HCEC 1CT (cell line): Measurements from ENCODE around the gene ISG15.
"Not testable (repeated sequence)": the region's sequence is repeated elsewhere in the genome, so short reads cannot be mapped to it uniquely, and the experiment has no call there.

Experiments
- DNase-seq: peaks from one replicate; pipeline ENCODE4 v3.0.0-alpha.2; 2017

ISG15 gene

DNA sequence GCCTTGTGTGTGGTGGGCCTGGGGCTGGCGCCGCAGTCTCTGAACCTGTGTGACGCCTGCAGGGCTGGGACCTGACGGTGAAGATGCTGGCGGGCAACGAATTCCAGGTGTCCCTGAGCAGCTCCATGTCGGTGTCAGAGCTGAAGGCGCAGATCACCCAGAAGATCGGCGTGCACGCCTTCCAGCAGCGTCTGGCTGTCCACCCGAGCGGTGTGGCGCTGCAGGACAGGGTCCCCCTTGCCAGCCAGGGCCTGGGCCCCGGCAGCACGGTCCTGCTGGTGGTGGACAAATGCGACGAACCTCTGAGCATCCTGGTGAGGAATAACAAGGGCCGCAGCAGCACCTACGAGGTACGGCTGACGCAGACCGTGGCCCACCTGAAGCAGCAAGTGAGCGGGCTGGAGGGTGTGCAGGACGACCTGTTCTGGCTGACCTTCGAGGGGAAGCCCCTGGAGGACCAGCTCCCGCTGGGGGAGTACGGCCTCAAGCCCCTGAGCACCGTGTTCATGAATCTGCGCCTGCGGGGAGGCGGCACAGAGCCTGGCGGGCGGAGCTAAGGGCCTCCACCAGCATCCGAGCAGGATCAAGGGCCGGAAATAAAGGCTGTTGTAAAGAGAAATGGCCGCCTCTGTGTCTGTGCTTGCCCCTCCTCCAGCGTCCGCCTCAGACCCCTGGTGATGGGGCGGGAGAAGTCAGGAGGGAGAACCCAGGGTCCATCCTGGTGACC, 788 bp downstream of the ISG15 start:
- DNase-seq = peak; percentile 54

DNA sequence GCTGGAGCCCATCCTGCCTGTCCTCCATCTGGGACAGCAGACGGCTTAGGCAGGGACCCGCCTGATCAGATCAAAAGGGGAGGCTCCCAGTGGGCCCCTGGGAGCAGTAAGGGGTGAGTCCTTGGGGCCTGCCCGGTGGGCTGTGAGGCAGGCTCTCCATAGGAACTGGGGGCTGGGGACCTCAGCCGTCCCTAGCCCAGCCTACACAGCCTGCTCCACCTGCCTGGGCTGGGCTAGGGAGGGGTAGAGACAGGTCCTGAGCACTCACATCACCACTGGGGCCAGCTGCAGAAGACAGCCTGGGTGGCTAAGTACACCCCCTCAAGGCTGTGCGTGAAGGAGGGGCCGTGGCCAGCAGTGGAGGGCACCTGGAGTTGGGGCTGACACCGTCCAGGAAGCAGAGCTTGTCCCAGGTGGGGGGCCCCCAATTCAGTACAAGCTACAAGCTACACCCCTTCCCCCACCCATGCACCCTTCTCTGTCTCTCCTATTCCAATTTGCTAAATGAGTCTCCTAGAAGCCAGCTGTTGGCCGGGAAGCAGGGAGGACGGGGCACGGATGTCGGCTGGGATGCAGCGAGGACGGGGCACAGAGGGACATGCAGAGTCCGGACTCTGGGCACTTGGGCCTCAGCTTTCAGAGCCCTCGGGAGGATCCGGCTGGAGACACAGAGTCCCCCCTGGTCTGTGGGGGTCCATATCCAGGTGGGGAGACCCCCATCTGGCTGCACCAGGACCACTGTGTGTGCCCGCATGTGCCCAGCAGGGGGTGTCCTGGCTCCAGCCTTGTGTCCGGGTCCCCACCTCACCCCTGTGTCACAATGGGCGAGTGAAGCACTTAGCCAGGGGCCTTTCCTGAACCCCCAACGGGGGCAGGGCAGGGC, 1.7 kb downstream of the ISG15 start:
- DNase-seq = no peak

DNA sequence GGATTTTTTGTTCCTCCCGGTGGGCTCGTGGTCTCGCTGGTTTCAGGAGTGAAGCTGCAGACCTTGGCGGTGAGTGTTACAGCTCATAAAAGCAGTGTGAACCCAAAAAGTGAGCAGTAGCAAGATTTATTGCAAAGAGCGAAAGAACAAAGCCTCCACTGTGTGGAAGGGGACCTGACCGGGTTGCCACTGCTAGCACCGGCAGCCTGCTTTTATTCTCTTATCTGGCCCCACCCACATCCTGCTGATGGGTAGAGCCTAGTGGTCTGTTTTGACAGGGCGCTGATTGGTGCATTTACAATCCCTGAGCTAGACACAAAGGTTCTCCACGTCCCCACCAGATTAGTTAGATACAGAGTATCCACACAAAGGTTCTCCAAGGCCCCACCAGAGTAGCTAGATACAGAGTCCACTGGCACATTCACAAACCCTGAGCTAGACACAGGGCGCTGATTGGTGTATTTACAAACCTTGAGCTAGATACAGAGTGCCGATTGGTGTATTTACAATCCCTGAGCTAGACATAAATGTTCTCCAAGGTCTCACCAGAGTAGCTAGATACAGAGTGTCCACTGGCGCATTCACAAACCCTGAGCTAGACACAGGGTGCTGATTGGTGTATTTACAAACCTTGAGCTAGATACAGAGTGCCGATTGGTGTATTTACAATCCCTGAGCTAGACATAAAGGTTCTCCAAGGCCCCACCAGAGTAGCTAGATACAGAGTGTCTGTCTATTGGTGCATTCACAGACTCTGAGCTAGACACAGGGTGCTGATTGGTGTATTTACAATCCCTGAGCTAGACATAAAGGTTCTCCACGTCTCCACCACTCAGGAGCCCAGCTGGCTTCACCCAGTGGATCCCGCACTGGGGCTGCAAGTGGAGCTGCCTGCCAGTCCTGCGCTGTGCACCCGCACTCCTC, 4.4 kb downstream of the ISG15 start:
- DNase-seq = not testable (repeated sequence)

DNA sequence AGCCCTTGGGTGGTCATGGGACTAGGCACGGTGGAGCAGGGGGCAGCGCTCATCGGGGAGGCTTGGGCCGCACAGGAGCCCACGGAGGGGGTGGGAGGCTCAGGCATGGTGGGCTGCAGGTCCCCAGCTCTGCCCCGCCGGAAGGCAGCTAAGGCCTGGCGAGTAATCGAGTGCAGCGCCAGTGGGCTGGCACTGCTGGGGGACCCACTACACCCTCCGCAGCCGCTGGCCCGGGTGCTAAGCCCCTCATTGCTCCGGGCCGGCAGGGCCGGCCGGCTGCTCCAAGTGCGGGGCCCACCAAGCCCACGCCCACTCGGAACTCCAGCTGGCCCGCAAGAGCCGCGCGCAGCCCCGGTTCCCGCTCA, 5.0 kb downstream of the ISG15 start:
- DNase-seq = not testable (repeated sequence)

DNA sequence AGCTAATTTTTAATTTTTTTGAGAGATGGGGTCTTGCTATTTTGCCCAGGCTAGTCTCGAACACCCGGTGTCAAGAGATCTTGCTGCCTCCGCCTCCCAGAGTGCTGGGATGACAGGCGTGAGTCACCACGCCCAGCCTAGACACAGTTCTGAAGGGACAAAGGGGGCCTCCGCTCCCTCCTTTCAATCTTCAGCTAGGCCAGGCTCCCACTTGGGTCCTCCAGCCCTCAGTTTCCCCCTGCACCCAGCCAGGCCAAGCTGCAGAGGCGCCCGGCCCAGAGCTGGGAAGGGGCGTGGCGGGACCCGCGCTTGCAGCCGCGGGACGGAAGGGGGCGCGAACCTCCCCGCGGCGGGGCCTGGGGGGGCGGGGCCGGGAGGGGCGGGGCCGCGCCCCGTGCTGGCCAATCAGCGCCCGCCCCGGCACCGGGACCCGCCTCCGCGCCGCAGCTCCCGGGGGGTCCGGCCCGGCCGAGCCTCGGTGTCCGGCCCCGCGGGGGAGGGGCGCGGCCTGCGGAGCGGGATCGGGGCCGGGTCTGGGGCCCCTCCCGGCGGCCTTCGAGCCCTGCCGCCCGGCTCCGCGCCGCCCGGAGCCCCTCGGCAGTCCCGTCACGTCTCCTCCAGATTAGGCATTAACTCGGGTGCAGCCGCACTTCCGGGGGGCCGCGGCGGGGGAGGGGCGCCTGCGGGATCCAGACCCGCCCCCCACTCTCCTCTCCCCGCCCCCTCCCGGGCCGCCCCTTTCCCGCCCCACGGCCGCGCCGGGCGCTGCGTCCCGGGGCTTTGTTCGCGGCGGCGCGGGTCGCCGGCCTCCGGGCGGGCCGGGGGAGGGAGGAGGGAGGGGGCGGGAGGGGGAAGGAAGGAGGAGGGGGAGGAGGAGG, 6.1 kb downstream of the ISG15 start:
- peak; percentile 82 for DNase-seq

DNA sequence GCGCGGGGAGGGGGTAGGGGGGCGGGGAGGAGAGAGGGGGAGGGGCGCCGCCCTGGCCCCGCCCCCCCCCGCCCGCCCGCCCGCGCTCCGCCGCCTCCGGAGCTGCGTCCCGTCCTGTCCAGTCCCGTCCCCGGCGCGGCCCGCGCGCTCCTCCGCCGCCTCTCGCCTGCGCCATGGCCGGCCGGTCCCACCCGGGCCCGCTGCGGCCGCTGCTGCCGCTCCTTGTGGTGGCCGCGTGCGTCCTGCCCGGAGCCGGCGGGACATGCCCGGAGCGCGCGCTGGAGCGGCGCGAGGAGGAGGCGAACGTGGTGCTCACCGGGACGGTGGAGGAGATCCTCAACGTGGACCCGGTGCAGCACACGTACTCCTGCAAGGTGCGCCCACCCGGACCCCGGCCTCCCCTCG, 6.7 kb downstream of the ISG15 start, which contains the start of gene AGRN:
Gene AGRN, plus strand, starts transcription at position 121 of the 405 bp plus-strand sequence. Its CDS starts 53 bp downstream, at position 174.
- DNase-seq = peak; percentile 42

DNA sequence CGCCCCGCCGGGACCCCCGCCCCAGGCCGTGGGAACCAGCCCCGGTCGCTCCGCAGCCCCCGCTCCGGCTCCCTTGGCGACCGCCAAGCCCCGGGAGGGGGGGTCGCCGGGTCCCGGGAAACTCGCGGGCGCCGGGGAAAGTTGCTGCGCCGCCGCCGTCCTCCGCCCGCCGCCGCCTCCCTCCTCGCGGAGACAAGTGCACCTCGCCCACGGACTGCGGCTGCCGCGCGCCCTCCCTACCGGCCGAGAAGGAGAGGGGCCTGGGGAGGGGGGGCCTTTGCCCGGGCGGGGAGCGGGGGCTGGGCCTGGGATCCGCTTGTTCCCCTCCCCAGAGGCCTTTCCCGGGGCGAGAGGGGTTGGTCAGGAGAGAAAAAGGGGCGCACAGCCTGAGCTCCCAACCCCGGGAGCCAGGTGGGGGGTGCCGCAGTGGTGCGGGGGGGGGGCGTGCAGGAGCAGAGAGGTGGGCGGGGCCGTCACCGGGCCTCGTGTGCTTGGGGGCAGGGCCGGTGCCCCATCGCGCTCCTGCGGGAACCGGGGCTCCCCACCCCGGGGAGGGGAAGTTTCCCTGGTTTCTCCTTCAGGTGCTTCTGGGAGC, 7.2 kb downstream of the ISG15 start:
- DNase-seq = peak; percentile 22

DNA sequence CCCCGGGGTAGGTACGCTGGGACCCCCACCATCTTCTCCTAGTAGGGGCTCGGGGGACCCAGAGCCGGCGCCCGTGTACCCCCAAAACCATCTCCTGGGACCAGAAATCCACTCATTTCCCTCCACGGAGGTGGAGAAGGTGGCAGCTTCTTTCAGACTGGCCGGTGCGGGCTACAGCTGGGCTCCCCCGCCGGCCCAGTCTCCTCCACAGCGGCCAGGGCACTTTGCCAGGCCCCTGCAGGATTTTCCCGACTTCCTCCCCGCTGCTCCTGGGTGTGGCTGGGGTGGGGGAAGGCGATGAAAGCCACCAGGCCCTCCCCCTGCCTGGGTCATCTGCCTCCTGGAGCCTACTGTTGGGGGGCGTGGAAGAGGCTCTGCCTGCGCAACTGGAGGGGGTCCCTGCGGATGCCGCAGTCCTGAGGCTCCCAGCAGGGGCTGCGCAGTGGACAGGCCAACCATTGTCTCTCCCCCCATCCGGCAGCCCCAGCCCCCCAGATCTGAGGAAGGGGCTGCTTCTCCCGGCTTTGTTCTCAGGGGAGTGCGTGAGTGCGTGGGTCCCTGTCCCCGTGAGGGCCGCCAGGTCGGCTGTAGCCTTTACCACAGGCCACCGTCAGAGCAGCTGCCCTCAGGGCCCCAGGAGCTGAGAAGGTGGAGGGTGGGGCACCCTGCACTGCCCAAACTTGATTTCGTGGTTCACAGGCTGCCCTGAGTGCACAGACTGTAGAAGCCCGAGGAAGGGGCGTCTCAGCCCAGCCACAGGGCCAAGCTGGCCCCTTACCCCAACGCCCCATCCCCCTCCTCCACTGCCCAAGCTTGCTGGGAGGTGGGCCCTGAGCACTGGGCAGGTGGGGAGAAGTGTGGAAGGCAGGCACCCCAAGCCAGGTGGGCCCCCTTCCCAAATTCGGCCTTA, 8.0 kb downstream of the ISG15 start:
- DNase-seq = peak; percentile 69

DNA sequence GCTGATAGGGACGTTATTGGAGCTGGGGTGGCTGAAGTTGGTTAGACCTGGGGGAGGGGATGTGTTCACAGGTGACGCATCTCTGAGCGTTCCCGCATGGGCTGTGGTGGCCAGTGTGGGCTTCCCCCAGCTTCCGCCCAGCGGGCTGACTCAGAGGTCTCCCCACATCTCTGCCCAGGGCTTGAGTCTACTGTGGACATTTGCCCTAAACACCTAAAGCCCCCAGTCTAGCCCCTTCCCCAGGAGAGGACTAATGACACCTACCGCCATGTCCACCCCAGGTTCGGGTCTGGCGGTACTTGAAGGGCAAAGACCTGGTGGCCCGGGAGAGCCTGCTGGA, 8.6 kb downstream of the ISG15 start:
- peak; percentile 71 for DNase-seq

DNA sequence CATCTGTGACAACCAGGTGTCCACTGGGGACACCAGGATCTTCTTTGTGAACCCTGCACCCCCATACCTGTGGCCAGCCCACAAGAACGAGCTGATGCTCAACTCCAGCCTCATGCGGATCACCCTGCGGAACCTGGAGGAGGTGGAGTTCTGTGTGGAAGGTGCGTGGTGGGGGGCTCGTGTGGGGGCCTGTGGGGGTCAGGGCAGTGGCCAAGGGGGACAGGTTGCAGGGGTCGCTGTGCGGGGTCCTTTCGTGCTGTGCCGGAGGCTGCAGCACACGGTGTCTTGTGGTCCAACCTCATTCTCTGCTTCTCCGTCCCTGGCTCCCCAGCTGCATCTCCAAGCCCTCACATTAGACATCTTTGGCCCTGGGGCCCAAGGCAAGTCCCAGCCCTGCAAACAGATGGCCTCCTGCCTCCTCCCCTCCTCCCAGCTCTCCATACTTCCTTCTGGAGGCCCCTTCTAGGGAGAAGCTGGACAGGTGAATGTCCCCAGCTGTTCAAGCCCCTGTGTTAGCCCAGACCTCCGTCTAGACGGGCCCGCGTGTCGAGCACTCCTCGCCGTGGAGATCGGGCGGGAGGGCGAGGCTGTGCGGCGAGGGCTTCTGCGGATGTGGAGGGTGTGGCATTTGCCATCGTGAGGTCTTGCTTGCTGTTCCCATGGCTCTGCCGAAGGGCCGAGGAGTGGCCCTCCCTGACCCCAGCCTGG, 9.2 kb downstream of the ISG15 start:
- no peak for DNase-seq

DNA sequence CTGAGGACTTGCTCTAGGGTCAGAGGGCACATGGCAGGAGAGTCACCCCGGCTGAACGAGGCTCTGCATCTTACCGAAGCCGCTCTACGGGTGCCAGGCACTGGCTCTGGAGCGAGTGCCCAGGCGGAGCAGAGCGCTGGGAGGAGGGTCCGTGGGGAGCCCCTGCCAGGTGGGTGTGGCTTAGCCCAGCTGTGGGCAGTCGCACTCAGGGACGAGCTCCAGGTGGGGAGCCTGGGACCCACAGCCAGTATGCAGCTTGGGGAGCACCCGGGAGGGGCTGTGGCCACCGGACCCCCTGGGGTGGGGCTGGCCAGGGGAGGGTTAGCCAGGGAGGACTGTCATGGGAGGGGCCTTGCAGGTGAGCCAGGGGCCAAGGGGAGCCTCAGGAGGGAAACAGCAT, 10.4 kb downstream of the ISG15 start:
- DNase-seq = no peak

DNA sequence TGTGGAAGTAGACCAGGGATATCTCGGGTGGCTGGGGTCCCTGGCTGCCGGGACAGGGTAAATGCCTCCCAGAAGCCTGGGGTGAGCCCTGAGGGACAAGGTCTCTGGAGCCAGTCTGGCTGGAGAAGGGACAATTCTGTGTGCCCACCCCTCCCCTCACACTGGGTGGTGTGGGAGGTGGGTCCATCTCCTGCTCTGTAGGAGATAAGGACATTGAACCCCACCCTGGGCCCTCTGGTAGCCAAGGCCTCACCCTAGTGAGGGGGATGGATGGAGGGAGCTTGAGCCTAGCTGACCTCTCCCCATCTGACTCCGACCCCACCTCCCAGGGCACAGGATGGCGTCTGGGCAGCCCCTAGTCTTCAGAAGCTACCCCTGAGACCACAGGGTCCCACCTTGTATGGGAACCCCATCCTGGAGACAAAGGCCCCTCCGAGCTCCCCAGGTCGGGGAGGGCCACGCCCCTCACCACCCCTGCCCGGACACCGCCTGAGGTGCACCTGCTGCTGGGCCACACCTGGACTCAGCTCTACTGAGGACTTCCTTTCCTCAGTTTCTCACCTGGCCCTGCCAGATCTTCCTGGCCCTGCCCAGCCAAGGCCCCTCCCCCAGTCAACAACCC, 11.0 kb downstream of the ISG15 start:
- no peak for DNase-seq

DNA sequence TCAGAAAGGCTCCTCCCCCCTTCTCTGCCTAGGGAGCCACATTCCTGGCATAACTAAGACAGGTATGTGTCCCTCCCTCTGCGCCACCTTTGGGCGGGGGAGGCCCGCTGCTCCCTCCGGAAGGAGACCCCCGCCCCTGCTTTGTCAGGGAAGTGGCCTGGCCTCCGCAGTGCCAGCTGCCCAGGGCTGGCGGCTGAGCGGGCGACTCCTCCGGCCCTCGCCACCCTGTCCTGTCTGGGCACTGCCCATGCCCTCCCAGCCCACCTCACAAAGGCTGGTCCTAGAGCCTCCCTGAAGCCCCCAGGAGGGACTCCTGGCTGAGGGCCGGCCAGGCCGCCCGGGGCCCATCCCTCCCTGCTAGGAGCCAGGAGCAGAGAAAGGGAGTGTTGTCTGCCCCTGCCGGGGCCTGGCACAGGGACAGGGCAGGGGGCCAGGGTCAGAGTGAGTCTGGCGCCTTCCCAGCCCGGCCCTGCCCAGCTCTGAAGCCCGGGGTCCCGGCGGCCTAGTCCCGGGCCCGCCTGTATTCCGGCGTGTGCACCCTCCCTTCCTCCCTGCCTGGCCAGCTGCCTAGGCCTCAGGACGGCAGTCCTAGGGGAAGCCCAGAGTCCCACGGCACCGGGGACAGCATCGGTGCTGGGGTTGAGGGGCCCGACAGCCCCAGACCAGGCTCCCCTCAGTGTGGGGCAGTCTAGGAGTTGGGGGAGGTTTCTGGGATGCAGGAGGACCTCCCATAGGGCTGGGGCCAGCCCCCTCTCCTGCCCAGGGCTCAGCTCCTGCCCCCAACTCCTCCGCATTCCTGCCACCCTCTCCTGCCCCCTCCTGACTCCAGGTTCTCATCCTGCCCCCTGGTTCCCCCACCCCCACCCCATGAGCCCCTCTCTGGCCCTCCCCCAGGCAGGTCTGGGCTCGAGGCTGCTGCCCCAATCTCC, 11.7 kb downstream of the ISG15 start:
- DNase-seq = no peak

DNA sequence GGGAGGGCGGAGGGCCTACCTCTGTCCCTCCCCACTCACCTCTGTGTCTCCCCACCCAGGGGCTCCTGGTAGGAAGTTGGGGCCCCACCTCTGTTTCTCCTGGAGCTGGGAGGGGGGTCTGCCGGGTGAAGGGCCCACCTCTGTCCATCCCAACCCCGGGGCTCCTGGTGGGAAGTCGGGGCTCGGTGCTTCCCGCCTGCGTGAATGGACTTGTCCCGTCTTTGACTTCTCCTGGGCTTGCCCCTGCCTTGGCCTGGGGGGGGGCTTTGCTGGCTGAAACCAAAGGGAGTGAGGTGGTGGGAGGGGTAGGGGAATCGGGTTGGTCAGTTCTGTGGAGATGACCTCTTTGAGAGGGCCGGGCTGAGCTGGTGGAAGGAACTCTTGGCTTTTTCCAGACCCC, 12.4 kb downstream of the ISG15 start:
- DNase-seq = no peak

DNA sequence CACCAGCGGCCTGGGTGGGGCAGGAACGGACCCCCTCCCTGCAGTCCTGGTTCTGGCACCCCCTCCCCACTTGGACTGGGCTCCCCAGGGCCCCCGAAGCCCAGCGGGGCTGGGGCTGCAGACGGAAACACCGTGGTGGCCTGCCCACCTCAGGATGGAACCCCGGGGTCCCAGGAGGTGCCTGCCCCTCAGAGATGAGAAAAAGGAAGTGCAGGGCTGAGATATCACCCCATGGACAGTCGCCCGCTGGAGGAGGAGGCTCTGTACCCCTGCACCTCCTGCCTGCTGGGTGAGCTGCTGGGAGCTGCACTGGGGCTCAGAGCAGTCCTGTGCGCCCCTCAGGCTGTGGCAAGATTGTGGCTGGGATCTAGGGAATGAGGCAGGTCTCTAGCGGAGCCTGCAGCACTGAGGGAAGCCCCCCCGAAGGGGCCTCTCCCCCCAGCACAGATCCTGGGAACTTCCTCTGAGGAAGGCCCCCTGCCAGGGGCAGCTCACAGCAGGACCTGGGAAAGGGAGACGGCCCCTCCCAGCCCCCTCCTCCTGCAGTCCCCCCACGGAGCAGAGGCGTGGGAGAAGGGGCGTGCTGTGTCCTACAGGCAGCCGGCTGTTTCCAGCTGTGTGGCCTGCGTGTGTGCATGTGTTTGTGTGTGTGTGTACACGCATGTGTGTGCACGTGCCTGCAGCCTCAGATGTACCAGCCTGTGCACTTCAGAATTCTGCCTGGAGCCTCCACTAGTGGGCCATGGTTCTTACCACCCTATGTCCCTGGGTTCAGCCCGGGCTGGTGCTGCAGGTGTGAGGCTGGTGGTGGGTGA, 13.5 kb downstream of the ISG15 start:
- DNase-seq = no peak

DNA sequence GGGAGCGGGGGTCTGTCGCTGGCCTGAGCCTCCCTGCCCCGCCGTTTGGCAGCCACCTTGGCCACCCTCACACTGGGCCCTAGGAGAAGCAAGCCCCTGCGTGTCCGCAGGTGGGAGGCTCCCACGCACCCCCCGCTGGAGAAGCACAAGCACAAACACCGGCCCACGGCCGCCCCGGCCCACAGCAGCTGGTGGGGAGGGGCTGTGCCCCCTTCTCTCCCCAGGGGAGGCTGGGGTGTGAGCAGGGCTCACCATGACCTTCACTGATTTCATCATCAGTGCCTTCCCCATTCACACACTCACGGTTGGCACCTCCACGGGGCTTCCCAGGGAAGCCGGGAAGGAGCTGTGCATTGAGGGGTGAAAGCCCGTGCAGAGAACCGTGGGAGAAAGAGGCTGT, 14.5 kb downstream of the ISG15 start:
- no peak for DNase-seq
